ENCODE results near the gene PHLPP1.
A peak's percentile ranks its signal among the peaks of the same experiment; 100 is the strongest.

The PHLPP1 gene

DNA sequence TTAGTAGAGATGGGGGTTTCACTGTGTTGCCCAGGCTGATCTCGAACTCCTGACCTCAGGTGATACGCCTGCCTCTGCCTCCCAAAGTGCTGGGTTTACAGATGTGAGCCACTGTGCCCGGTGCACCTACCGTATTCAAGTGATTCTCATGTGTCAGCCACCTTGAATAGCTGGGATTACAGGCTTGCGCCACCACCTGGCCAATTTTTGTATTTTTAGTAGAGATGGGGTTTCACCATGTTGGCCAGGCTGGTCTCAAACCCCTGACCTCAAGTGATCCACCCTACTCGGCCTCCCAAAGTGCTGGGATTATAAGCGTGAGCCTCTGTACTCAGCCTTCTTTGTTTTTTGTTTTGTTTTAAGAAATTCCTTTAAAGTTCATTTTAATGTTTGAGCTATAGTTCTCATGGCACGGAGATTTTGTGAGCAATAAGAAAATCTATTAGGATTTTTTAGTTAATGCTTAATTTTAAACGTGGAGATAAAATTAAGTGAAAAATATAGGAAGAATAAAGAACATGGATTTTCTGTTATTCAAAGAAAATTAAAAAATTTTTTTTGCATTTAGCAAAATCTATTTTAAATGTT is 242.6 kb downstream of the PHLPP1 start:
- TF ChIP-seq, protein P1, sequence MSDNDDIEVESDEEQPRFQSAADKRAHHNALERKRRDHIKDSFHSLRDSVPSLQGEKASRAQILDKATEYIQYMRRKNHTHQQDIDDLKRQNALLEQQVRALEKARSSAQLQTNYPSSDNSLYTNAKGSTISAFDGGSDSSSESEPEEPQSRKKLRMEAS (IDR thresholded peaks at IDR 0.05; ENCODE audit: low read depth, low read length), result no peak
- peak; percentile 25 for TF ChIP-seq CTCF (IDR thresholded peaks at IDR 0.05; ENCODE audit: low read depth, low read length)
- DNase-seq (ENCODE audit: low read depth), result peak; percentile 67
- no peak overlapping the region for H3K4me3 ChIP-seq (ENCODE audit: low read depth, low read length)

- H3K4me3 ChIP-seq (ENCODE audit: low read depth, low read length), result no peak overlapping the region
- TF ChIP-seq CTCF (IDR thresholded peaks at IDR 0.05; ENCODE audit: low read depth, low read length), result no peak
- no peak for DNase-seq (ENCODE audit: low read depth)
Observed at GRCh38 chr18:62959481-62959880, 244.1 kb downstream of the PHLPP1 start.

DNA sequence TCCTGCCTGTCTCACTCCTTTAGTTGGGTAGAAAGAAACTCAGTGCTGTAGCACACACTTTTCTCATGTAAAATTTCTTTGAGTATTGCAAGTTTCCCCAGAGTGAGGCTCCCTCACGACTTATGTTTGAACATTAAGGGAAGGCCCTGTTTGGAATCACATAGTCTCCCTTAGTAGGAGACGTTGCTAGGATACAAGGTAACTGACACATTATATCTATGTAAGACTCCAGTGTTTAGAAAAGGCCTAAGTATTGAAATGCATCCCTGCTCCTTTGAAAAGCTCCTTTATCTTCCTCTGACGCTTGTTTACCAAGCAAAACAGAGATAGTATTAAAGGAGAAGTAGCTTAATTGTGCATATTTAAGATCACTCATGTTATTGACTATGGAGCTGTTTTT is 248.2 kb downstream of the PHLPP1 start:
- no peak overlapping the region for H3K4me3 ChIP-seq (ENCODE audit: low read depth, low read length)
- TF ChIP-seq MYC (IDR thresholded peaks at IDR 0.05; ENCODE audit: low read depth, low read length) (no peak), CTCF (IDR thresholded peaks at IDR 0.05; ENCODE audit: low read depth, low read length) (no peak), POLR2A (IDR thresholded peaks at IDR 0.05; ENCODE audit: extremely low read depth, insufficient read length) (no peak)
- TF ChIP-seq, protein P1 (IDR thresholded peaks at IDR 0.05; ENCODE audit: low read depth, low read length), result no peak
- DNase-seq (ENCODE audit: low read depth), result no peak

DNA sequence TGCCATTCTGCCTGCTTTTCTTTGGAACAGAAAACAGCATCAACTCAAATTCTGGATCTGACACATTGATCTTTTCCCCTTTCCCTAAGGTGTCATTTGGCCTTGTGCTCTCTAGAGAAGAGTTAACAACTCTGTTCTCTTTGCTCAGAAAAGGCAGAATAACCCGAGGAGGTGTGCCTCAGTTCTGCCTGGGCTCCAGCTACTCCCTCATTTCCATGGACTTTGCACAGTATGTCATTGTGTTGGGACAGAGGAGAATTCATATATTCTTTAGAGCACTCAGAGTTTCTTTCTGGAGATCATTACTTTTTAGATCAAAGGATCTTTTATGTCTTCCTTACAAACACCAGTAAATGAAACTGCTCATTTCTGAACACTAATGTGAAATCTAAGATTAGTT is 249.1 kb downstream of the PHLPP1 start:
- no peak overlapping the region for H3K4me3 ChIP-seq (ENCODE audit: low read depth, low read length)
- DNase-seq (ENCODE audit: low read depth), result no peak
- TF ChIP-seq CTCF (IDR thresholded peaks at IDR 0.05; ENCODE audit: low read depth, low read length) (no peak), MYC (IDR thresholded peaks at IDR 0.05; ENCODE audit: low read depth, low read length) (no peak), POLR2A (IDR thresholded peaks at IDR 0.05; ENCODE audit: extremely low read depth, insufficient read length) (no peak)
- TF ChIP-seq, protein P1 (IDR thresholded peaks at IDR 0.05; ENCODE audit: low read depth, low read length), result no peak

GRCh38 chr18:62967089-62967488 is 251.7 kb downstream of the PHLPP1 start:
- no peak for DNase-seq (ENCODE audit: low read depth)
- no peak for TF ChIP-seq CTCF (IDR thresholded peaks at IDR 0.05; ENCODE audit: low read depth, low read length)
- no peak for TF ChIP-seq MYC (IDR thresholded peaks at IDR 0.05; ENCODE audit: low read depth, low read length)
- TF ChIP-seq, protein P1 (IDR thresholded peaks at IDR 0.05; ENCODE audit: low read depth, low read length), result no peak
- TF ChIP-seq POLR2A (IDR thresholded peaks at IDR 0.05; ENCODE audit: extremely low read depth, insufficient read length), result no peak
- H3K4me3 ChIP-seq (ENCODE audit: low read depth, low read length), result no peak overlapping the region

DNA sequence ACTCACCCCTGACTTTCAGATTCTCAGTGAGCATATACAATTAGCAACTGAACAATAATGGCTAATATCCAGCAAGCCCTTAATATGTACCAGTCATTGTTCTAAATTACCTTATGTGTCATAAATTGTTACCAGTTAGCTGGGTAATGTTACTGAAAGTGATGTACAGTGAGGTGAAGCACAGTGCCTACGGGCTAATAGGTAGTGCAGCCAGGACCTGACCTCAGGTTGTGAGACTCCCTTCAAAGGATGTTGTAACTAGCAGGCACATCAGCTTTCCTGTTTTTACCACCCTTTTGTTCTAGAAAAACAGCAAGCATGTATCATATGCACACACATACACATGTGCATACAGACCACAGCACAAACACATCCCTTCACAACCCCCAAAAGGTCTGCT is 258.3 kb downstream of the PHLPP1 start:
- TF ChIP-seq CTCF (IDR thresholded peaks at IDR 0.05; ENCODE audit: low read depth, low read length), result no peak
- no peak for TF ChIP-seq MYC (IDR thresholded peaks at IDR 0.05; ENCODE audit: low read depth, low read length)
- no peak for TF ChIP-seq POLR2A (IDR thresholded peaks at IDR 0.05; ENCODE audit: extremely low read depth, insufficient read length)
- TF ChIP-seq, protein P1 (IDR thresholded peaks at IDR 0.05; ENCODE audit: low read depth, low read length), result no peak
- H3K4me3 ChIP-seq (ENCODE audit: low read depth, low read length), result no peak overlapping the region
- DNase-seq (ENCODE audit: low read depth), result no peak

All from NB4 (cell line).